Activated CD8-positive, alpha-beta memory T cell treated with anti-CD3 and anti-CD28 coated beads, Interleukin-2, amount 50 U/mL, for 1 hour (primary cell): Measurements from ENCODE around the gene NDUFAF7.
"Not testable (repeated sequence)": the region's sequence is repeated elsewhere in the genome, so short reads cannot be mapped to it uniquely, and the experiment has no call there.

Source experiments
- DNase-seq: peaks from one replicate; pipeline ENCODE4 v3.0.0-alpha.2; 2020; ENCODE audit errors: extremely low read depth

The NDUFAF7 gene

DNA sequence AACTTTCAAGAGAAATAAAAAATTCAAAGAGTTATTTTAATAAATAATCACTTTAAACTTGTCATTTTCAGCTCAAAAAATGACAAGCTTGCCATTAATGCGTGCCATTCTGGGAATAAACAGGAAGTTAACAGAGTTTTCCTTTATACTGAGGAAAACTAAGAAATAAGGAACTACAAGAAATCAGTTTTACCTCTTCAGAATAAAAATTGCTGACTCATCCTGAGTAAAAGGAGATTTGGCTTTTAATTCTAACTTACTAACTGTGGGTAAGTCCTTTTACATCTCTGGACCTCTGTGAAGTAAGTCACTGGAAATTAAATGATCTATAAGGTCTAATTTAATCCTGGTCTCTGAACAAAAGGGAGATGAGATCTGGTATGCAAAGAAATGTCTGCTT is 16.2 kb upstream of the NDUFAF7 start:
- no peak for DNase-seq

DNA sequence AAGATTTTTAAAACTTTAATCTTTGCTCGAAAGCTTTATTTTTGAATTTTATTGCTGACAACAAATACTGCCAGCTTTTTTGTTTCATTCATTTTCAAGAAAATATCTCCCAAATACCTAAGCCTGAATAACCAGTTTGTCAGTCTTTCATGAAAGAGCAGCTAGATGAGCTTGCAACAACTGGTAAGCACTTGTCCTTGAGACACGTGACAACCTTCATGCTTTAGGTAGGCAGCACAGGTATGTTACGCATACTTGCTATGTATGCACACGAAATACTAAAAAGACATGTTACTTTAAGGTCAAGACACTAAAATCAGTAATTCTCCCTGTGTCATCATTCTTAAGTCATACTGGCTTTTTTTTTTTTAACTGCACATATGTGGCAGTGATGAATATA is 12.4 kb upstream of the NDUFAF7 start:
- DNase-seq, result no peak

DNA sequence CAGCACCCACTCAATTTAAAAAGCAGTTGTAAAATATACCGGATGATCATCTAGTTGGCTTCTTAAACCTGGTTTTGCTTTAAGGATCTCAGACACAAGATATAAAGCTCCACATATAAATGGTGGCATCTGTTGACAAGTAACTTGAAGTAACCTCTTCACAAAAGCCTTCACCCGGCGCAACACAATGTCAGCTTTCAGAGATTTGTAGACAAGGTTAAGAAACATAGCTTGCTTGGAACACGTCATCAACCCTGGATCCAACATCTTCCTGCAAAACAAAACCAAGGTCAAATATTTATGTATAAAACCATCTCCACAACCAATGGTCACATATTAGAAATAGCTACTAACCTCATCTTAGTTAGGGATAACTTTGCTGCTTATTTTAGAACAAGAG is 8.3 kb upstream of the NDUFAF7 start:
- DNase-seq, result no peak

DNA sequence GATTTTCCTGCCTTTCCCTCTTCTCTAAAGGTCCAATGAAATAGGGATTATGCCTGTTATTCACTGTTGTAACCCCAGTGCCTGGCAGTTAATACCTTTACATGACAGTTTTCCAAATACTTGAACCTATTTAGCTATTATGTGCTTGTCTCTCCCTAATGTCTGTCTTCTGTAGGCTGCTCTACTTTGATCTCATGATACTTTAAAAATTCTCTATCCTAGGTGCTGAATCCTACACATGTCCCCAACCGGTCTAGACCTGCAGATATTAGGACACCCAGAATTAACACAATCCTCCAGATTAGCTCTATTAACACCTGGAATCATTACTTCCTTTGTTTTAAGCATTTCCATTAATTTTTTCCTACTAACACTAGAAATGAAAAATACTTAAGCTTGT is 7.4 kb upstream of the NDUFAF7 start:
- no peak for DNase-seq

DNA sequence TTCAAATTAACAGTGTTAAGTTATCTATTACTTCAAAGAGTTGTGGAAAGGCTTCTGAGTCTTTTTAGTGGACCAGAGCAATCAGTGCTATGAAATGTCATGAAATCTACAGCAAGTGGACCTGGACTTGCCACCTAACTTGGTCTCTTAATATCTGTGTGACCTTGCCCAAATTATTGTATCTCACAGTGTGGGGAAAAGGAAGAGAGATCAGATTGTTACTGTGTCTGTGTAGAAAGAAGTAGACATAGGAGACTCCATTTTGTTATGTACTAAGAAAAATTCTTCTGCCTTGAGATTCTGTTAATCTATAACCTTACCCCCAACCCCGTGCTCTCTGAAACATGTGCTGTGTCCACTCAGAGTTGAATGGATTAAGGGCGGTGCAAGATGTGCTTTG is 6.3 kb upstream of the NDUFAF7 start:
- DNase-seq, result not testable (repeated sequence)

DNA sequence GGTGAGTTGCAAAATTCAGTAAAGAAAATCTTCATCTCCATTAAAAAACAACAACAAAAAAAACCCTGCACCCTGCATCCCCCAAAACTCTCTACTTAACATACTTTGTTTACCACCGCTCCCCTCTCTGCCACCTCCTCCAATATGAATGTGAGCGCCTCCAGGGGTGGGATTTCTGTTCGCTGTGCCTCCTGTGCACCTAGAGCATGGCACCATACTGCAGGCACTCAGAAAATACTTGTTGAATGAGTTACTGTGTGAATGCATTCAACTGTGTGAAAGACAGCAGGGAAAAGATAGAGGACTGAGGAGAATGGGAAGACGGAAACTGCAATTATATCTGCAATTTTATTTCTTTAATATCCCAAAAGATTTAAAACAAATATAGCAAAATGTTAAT is 4.6 kb upstream of the NDUFAF7 start:
- DNase-seq, result no peak

DNA sequence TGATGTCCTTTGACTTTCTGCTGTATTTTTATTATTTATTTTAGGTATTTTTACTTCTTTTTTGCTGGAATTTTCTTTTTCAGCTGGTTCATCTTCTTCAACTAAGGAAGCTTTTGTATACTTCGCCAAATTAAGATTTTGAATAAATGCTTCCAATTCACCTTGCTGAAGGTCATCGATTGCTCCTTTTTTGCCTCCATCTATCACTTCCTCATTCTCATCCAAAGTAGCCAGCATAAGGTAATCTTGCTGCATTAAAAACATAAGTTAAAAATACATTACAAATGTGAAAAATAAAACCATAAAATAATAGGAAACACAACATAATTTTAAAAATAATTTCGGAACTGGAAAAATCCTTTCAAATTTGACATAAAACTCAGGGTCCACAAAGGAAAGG is 2.7 kb upstream of the NDUFAF7 start:
- no peak for DNase-seq

DNA sequence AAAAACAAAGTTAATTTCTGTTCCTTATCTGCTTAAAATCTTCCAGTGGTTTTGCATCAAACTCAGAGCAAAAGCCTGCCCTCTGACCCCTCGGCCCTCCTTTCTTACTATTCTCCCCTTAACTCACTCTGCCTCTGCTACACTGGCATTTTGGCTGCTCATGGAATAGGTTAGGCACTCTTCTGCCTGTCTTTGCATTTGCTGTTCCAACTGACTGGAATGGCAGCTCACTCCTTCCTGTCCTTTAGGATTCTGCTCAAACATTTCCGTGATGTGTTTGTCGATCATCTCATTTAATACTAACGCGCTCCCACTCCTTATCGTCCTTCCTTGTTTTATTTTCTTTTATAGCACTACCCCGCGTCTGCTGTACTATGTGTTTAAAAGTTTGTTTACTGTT is 877 bp upstream of the NDUFAF7 start:
- no peak for DNase-seq

DNA sequence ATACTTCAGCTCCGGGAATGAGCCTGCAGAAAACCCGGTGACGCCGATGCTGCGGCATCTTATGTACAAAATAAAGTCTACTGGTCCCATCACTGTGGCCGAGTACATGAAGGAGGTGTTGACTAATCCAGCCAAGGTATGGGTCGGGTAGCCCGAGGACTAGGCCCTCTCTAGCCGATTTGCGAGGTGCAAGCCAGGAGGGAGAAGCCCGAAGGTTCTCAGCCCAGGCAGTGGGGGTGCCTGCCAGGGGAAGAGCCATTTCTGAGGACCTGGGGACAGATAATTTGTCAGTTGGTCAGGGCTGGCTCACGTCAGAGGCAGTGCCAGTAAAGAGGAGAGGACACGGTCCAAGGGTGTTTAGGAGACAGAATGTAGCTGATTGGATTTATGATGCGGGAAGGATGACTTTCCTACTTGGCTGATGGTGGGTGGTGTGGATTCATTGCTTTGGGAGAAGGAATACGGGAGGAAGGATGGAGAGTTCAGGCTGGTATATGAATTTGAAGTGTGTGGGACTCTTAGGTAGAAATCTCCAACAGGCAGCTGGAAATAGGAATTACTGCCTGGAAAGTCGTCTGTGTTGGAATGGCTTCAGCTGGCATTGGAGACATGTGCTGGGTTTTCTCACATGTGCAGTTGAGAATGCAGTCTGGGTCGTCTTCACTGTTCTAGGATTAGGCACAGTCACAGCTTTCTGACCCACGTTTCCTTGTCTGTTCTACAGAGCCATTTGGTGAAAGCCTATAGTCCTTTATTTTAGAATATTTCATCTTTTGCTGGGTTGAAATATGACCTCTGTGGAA is 874 bp downstream of the NDUFAF7 start:
- DNase-seq, result no peak

DNA sequence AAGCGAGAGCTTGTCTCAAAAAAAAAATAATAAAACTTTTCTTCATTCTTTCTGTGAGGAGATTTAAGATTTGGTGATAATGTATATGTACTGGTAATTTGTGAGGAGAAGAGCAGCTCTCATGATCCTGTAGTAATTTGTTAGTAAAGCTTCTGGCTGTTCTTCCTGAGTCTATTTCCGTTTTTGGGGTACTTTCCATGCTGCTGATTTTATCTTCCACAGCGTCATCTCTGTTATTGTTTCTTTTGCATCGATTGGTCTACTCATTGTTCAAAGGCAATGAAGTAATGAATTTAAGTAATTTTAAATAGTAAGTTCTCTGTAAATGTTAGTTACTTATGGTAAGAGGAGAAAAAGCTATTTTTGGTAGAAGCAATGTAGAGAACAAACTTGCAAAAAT is 12.0 kb downstream of the NDUFAF7 start:
- no peak for DNase-seq

DNA sequence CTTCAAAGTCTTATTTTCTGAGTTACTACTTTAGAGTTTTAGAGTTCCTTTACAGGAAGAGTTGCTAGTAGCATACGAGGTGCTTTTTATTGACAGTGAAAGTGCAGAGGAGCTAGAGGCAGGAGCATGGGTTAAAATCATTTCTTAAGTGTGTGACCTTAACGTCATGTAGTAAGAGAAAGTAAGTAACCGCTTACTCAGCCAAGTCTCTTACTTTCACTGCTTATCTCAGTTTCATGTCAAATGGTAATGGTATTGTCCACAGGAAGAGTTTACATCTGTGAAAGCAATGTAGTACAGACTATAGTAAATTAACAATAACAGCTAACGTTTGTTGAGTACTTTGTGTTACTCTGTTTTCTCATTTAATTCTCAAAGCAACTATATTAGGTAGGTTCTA is 12.6 kb downstream of the NDUFAF7 start:
- no peak for DNase-seq

DNA sequence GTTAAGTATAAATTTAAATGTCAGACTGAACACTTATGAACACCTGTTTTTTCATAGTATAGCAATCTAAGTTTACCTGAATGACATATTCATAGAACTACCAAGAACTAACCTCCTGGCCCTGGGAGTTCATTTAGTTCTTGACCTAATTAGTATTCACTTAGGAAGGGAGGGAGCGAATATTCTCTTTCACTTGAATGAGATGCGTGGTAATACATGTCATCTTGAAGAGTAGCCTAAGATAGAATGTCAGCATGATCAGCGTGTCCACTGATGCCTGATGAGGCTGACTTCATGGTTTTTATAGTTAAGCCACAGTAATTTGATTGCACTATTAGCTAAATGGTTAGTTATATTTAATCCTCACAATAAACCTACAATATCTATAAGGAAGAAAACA is 13.3 kb downstream of the NDUFAF7 start:
- no peak for DNase-seq

DNA sequence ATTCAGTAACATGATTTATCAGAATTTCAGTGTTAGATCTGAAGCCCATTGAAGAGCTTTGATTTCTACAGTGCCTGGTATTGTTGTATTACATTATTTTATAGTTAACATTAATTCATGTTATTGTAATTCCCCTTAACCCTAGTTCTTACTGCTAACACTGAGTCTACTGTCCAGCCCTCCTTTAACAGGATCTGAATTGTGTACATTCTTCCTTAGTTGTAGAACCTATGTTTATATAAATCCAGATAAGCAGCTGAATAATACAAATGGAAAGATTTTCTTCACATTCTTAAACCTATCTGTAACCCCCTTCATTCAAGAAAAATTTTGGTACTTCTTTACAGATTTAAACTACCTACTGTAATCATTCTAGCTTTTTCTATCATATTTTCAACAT is 14.7 kb downstream of the NDUFAF7 start:
- no peak for DNase-seq

DNA sequence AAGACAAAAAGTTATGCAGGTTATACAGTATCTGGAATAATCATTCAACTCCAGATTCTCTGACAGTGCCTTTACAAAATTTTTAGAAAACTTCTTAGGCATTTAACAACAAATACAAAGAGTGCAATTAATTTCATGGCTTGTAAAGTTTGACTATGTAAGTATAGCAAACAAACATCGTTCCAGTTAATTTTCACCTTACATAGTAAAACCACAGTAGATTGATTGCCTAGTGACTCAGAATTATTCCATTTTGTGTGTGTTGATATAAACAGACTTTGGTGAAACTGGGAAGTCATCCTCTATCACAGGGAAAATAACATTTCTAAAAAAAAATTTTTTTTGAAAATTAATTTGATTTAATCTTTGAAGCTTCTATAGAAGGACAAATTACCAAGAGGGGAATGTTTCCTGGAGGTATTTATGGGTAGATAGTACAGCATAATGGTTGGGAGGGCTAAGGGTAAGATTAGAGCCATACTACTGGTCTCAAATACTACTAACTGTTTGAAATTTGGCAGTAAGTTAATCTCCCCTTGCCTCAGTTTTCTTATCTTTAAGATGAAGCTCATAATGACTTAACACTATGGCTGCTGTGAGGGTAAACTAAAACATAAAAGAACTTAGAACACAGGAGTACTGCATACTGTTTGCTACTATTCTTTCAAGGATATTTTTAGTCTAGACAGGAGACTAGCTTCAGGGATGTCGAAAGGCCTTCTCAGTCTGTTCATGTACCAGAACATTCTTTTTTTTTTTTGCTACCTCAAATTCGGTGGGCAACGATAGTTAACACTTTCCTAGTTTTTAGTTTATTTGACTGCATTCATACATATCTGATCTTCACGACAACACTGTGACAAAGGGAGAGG is 19.6 kb downstream of the NDUFAF7 start:
- DNase-seq, result no peak

DNA sequence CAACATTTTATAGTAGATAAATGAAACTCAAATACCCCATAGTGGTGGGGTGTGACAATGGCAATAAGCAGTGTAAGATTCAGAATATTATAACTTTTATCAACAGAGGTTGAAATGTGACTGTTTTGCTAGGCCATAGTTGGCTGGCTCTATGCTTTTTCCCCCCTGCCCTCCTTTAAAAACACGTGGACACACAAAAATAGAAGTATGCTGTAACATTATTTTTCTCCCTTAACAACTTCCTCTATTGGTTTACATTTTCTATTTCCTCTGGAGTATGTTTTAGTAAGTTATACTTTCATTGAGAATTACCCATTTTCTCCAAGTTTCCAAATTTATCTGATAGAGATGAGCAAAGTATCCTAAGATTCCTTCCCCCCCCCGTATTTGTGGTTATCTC is 31.1 kb downstream of the NDUFAF7 start:
- DNase-seq, result no peak

DNA sequence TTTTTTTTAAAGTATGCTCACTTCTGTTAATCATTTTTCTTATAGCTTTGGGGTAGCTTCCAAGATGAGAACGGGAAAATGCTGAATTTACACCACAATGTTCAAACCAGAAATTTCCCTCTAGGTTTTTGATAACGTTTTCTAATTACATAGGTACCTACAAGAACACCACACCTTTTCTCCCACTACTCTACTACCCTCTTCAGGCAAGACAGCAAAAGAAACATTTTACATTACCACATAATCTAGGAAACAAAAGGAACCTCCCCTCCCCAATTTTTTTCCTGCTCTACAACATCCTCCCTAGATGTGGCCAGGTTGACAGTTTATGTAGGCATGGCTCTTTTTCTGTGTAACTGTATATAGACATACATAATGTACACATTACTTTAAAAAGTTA is 32.4 kb downstream of the NDUFAF7 start:
- no peak for DNase-seq

DNA sequence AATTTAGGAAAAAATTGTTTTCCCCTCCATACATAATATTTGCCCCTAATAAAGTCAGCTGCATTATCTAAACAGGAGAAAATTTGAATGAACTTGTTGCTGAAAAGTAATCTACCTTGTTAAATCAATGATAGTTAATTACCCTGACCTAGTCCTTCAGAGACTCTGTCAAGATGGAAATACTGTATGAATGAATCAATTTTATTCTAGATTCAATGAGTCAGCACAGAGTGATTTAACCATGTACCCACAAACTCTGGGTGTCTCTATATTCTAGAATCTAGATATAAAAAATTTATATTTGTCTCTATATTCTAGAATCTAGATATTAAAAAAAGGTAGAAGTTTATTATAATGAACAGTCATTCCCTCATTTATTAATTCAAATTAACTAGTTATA is 36.2 kb downstream of the NDUFAF7 start:
- no peak for DNase-seq

DNA sequence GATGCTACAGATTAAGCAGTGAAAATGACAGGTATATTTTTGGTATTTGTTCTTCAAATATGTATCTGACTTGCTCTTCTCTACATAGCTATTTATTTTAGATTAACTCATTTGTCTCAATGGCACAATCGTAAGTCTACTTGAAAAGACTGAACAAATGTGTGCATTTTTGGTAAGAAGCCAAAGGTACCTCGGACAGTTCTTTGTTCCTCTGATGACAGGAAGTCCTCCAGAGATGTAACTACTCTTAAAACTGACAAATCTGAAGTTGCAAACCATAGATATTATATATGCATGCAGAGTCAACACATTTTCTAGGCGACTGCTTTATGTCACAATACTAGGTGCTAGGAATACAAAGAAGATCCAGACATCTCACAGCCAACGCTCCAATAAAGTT is 36.7 kb downstream of the NDUFAF7 start:
- DNase-seq, result no peak

DNA sequence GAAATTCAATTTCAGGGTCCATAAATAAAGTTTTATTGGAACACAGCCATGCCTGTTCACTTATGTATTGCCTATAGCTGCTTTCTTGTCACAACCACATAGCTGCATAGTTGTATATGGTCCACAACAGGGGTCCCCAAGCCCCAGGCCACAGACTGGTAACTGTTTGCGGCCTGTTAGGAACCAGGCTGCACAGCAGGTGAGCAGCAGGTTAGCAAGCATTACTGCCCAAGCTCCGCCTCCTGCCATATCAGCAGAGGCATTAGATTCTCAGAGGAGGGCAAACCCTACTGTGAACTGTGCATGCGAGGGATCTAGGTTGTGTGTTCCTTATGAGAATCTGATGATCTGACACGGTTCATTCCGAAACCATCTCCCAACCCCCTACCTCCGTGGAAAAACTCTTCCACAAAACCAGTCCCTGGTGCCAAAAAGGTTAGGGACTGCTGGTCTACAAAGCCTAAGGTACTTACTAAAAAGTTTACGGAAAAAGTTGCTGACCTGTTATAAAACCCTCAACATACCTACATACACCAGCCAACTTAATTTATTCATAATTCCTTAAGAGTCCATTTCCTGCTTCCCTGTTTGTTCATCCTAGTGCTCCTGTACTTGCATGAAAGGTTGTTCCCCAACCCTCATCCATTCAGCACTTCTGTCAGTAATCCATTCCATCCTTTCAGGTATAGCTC is 40.1 kb downstream of the NDUFAF7 start:
- no peak for DNase-seq

DNA sequence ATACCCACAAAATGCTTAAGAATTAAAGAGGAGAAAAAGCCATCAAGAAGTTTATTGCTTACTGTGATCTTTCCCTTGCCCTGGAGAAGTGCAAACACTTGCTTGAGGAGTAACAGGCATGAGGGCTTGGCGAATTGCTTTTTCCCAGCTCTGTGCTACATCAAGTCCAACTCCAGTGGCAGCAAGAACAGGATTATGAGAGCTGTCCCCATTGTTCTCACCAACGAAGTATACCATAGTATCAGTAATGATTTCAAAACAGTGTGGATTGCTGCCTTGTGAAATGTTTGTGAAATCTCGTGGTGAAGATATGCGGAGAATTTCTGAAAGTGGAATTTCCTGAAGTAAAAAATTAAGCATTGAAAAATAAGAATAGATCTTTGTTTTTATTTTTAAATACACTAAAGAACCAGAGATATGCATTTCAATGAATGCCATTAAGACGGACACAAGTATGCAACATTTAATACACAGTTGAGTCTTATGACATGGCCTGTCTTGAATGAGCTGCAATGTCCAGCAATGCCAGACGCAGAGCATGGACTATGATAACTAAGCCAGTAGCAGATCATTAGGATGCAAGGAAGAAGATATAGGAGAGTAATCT is 43.0 kb downstream of the NDUFAF7 start:
- DNase-seq, result no peak

DNA sequence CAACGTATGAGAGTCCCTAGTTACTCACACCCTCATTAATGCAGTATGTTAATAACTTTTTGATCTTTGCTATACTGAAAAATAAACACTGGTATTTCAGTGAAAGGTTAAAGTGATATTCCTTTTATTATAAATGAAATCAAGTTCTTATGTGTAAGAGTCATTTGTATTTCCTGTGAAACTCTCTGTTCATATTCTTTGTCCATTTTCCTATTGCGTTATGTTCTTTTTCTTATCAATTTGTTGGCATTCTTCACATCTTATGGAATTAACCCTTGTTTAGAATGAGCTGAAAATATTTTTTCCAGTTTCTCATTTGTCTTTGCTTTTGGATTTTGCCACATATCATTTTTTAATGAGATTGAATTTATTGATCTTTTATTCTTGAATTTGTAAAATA is 44.8 kb downstream of the NDUFAF7 start:
- DNase-seq, result no peak

DNA sequence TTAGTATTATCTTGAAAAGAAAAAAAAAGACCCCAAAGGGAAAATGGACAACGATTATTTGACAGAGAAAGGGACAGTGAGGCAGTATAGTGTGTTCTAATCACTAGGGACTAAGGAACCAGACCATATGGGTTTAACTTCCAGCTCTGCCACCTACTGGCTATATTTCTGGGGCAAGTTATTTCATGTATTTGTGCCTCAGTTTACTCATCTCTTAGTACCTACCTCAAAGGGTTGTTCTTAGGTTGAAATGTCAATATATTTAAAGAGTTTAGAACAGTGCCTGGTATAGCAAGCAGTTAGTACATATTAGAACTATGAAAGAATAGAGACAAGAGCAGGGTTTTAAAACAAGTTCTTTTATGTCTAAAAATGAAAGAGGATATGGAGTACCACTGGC is 50.5 kb downstream of the NDUFAF7 start:
- no peak for DNase-seq
